Thyroid gland (tissue), 4 donors: ENCODE results near the gene CD300A. TPM values are rescaled to one million over a fixed set of nuclear protein-coding genes. Genes with fewer than 3 reads are reported as not detected.

ENCODE experiments used
- DNase-seq, 2 donors: peaks; one replicate each; pipeline ENCODE4 v3.0.0-alpha.2; 2019
- H3K27ac ChIP-seq, 3 donors: fragments of 200-600 bp; sonication (generic); 1 replicate in 2 of 3; 2 replicates in 1 of 3; pipeline ENCODE4 v1.5.1; 2016 to 2019; ENCODE audit warnings: mild to moderate bottlenecking in 1 of 3, moderate library complexity in 1 of 3
- H3K27me3 ChIP-seq: fragments of 200-600 bp; sonication (generic); one replicate; pipeline ENCODE4 v1.5.1; 2019
- H3K36me3 ChIP-seq, 2 donors: fragments of 200-600 bp; sonication (generic); one replicate each; pipeline ENCODE4 v1.5.1; 2016 to 2019
- H3K4me1 ChIP-seq, 2 donors: fragments of 200-600 bp; sonication (generic); one replicate each; pipeline ENCODE4 v1.5.1; 2017 to 2019
- H3K4me3 ChIP-seq, 3 donors: fragments of 200-600 bp; sonication (generic); replicated peaks in 1 of 3; 1 replicate in 2 of 3; 2 replicates in 1 of 3; pipeline ENCODE4 v1.5.1; 2016; ENCODE audit warnings: mild to moderate bottlenecking in 1 of 3
- H3K9me3 ChIP-seq: fragments of 200-600 bp; sonication (generic); one replicate; pipeline ENCODE4 v1.5.1; 2017
- POLR2A ChIP-seq, 2 donors: fragments of 450-650 bp; IDR thresholded peaks; one replicate each; pipeline ENCODE4 v1.6.1; 2017; ENCODE audit warnings: antibody characterized with exemption in 2 of 2, mild to moderate bottlenecking in 2 of 2, moderate library complexity in 1 of 2
- WGBS, 2 donors: methylation state at CpG; one replicate each; pipeline ENCODE4 v1.1.5; 2017; 5-methylcytosine and 5-hydroxymethylcytosine counted together
- intact Hi-C: fragments of 100-400 bp; cut with DNase I; formaldehyde crosslinking; loops from one replicate; pipeline ENCODE4 v1.15.1; 2023
- total RNA-seq, 4 donors: library from RNA; depleted of rRNA; stranded (reverse); fragments of >200 nt; gene quantifications; one replicate each; pipeline ENCODE4 v1.2.3, GENCODE V29; 2016
- TF ChIP-seq, protein P1 (sequence below), 6 experiments: fragments of 200-600 bp in 3 of 6; fragments of 450-650 bp in 3 of 6; sonication (generic) in 3 of 6; IDR thresholded peaks; one replicate each; pipeline ENCODE4 v1.5.1; 2016 to 2019; ENCODE audit warnings: antibody characterized with exemption in 6 of 6, mild to moderate bottlenecking in 2 of 6, inconsistent platforms in 1 of 6, moderate library complexity in 1 of 6

The CD300A gene
- total RNA-seq, 4 donors from 2014 or later, result 0.78 to 5.8 (median 2.1) TPM

GRCh38 chr17:74526681-74527080 is 60.2 kb downstream of the CD300A start:
- no peak for TF ChIP-seq POLR2A (IDR thresholded peaks at IDR 0.05)
- TF ChIP-seq, protein P1, sequence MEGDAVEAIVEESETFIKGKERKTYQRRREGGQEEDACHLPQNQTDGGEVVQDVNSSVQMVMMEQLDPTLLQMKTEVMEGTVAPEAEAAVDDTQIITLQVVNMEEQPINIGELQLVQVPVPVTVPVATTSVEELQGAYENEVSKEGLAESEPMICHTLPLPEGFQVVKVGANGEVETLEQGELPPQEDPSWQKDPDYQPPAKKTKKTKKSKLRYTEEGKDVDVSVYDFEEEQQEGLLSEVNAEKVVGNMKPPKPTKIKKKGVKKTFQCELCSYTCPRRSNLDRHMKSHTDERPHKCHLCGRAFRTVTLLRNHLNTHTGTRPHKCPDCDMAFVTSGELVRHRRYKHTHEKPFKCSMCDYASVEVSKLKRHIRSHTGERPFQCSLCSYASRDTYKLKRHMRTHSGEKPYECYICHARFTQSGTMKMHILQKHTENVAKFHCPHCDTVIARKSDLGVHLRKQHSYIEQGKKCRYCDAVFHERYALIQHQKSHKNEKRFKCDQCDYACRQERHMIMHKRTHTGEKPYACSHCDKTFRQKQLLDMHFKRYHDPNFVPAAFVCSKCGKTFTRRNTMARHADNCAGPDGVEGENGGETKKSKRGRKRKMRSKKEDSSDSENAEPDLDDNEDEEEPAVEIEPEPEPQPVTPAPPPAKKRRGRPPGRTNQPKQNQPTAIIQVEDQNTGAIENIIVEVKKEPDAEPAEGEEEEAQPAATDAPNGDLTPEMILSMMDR (IDR thresholded peaks at IDR 0.05), result no peak
- WGBS, 2 donors, result 73% methylated on average over 3 of the region's 3 CpGs
- no peak for DNase-seq
- Histone ChIP-seq H3K27ac (no peak overlapping the region), H3K36me3 (no peaks in the 10 kb centered on the region), H3K4me3 (no peak overlapping the region), H3K9me3 (no peaks in the 10 kb centered on the region), H3K4me1 (no peaks in the 10 kb centered on the region), H3K27me3 (no peaks in the 10 kb centered on the region)
- intact Hi-C loops, result no loop called here

DNA sequence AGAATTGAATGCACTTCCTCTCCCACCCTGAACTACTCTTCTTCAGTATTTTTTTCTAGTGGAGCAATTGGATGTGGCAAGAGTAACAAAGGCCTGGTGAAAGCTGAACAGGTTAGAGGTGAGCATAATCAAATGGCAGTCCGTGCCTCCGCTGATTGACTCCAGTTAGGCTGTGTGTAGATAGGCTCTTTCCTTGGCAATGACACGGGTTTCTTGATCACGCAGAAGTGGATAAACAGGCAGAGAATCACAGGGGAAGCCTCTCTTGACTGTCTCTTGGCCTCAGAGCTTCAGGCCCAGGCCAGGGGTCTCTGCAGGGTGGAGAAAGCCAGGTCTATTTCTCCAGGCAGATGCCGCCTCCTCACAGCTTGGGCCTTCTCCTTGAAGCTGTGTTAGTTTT is 60.6 kb downstream of the CD300A start:
- H3K36me3 ChIP-seq, result no peaks in the 10 kb centered on the region
- H3K4me1 ChIP-seq, result no peaks in the 10 kb centered on the region
- H3K9me3 ChIP-seq, result no peaks in the 10 kb centered on the region
- TF ChIP-seq POLR2A (IDR thresholded peaks at IDR 0.05), result no peak
- TF ChIP-seq, protein P1 (IDR thresholded peaks at IDR 0.05), result no peak
- no peaks in the 10 kb centered on the region for H3K27me3 ChIP-seq
- intact Hi-C loops, result no loop called here
- no peak for DNase-seq
- WGBS, 2 donors, result 91 to 96% methylated on average over 5 of the region's 5 CpGs
- H3K27ac ChIP-seq, result no peak overlapping the region
- H3K4me3 ChIP-seq, result no peak overlapping the region

DNA sequence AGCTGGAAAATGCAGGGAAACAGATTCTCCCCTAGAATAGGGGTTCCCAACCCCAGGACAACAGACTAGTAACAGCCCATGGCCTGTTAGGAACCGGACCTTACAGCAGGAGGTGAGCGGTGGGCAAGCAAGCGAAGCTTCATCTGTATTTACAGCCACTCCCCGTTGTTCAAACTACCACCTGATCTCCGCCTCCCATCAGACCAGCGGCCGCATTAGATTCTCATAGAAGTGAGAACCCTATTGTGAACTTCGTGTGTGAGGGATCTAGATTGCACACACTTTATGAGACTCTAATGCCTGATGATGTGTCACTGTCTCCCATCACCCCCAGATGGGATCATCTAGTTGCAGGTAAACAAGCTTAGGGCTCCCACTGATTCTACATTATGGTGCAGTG is 61.3 kb downstream of the CD300A start:
- no peaks in the 10 kb centered on the region for H3K27me3 ChIP-seq
- no peak for TF ChIP-seq POLR2A (IDR thresholded peaks at IDR 0.05)
- TF ChIP-seq, protein P1 (IDR thresholded peaks at IDR 0.05), result no peak
- H3K4me3 ChIP-seq, result no peak overlapping the region
- no peaks in the 10 kb centered on the region for H3K9me3 ChIP-seq
- 87 to 90% methylated on average over 8 of the region's 8 CpGs for WGBS, 2 donors
- H3K4me1 ChIP-seq, result no peaks in the 10 kb centered on the region
- H3K36me3 ChIP-seq, result no peaks in the 10 kb centered on the region
- DNase-seq, result no peak
- no peak overlapping the region for H3K27ac ChIP-seq
- intact Hi-C loops, result no loop called here

DNA sequence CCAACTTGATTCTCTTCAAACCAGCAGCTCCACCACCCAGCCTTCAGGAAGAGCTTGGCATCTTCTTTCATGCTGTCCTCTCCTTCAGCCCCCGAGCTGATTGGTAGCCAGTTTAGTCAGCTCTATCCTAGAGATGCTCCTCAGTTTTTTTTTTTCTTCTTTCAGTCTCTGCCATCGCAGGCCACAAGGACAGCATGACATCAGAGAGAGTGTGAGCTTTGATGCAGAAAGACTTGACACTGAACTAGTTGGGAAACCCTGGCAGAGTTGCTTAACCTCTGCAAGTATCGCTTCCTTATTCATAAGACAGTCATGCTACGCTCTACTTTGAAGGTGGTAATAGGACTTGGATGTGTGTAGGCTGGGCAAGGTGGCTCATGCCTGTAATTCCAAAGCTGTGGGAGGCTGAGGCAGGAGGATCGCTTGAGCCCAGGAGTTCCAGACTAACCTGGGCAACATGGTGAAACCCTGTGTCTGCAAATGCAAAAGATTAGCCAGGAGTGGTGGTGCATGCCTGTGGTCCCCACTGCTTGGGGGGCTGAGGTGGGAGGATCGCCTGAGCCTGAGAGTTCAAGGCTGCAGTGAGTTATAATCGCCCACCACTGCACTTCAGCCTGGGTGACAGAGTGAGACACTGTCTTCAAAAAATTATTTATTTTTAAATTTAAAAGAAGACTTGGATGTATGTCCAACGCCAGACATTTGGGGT is 62.2 kb downstream of the CD300A start:
- 87 to 89% methylated on average over 8 of the region's 8 CpGs for WGBS, 2 donors
- no peak for TF ChIP-seq POLR2A (IDR thresholded peaks at IDR 0.05)
- TF ChIP-seq, protein P1 (IDR thresholded peaks at IDR 0.05), result no peak

DNA sequence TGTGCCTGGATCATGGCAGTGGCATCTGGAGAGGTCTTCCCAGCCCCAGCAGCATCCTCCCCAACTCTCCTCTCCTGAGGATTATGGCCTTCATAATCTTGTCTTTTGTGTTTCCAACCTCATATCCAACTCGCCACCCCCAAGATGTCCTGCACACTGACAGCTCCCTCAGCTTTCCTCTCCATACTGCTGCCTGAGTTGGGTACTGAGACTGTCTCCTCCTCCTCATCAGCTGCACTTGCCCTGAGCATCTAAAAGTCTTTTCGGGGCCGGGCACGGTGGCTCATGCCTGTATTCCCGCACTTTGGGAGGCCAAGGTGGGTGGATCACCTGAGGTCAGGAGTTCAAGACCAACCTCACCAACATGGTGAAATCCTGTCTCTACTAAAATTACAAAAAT is 62.8 kb downstream of the CD300A start:
- TF ChIP-seq, protein P1 (IDR thresholded peaks at IDR 0.05), result no peak
- no peak for TF ChIP-seq POLR2A (IDR thresholded peaks at IDR 0.05)
- no peak for DNase-seq
- Histone ChIP-seq H3K4me1 (no peaks in the 10 kb centered on the region), H3K27me3 (no peaks in the 10 kb centered on the region), H3K9me3 (no peaks in the 10 kb centered on the region), H3K4me3 (no peak overlapping the region), H3K27ac (no peak overlapping the region), H3K36me3 (no peaks in the 10 kb centered on the region)
- intact Hi-C loops, result no loop called here
- WGBS, 2 donors, result 90 to 92% methylated on average over 5 of the region's 5 CpGs

More for the DNA sequence above, 62.2 kb downstream of the CD300A start:
- no peaks in the 10 kb centered on the region for H3K36me3 ChIP-seq
- H3K4me1 ChIP-seq, result no peaks in the 10 kb centered on the region
- intact Hi-C loops, result no loop called here
- DNase-seq, result no peak
- no peaks in the 10 kb centered on the region for H3K9me3 ChIP-seq
- H3K4me3 ChIP-seq, result no peak overlapping the region
- no peak overlapping the region for H3K27ac ChIP-seq
- H3K27me3 ChIP-seq, result no peaks in the 10 kb centered on the region
